Measurements from ENCODE around the gene TBC1D1.

- TF ChIP-seq ZNF8 (CRISPR knock-in tag; IDR thresholded peaks at IDR 0.05) = no peak
- TF ChIP-seq ZNF70 (CRISPR knock-in tag; IDR thresholded peaks at IDR 0.05) = no peak
- TF ChIP-seq SNAI2 (CRISPR knock-in tag; IDR thresholded peaks at IDR 0.05) = no peak
- no peak for TF ChIP-seq ARNTL (CRISPR knock-in tag; IDR thresholded peaks at IDR 0.05; ENCODE audit: borderline replicate concordance, low read depth)
- no peak for TF ChIP-seq TSHZ2 (CRISPR knock-in tag; IDR thresholded peaks at IDR 0.05)
- no peak for TF ChIP-seq PATZ1 (CRISPR knock-in tag; IDR thresholded peaks at IDR 0.05; ENCODE audit: borderline replicate concordance)
- no peak for TF ChIP-seq ZFP3 (CRISPR knock-in tag; IDR thresholded peaks at IDR 0.05)
- TF ChIP-seq BACH2 (CRISPR knock-in tag; IDR thresholded peaks at IDR 0.05; ENCODE audit: borderline replicate concordance) = no peak
- no peak for TF ChIP-seq POU6F1 (CRISPR knock-in tag; IDR thresholded peaks at IDR 0.05; ENCODE audit: borderline replicate concordance, low read depth)
These were observed 164.7 kb downstream of the TBC1D1 start for GRCh38 chr4:38055566-38055965.
